ENCODE data around the gene PIGK.

The PIGK gene

DNA sequence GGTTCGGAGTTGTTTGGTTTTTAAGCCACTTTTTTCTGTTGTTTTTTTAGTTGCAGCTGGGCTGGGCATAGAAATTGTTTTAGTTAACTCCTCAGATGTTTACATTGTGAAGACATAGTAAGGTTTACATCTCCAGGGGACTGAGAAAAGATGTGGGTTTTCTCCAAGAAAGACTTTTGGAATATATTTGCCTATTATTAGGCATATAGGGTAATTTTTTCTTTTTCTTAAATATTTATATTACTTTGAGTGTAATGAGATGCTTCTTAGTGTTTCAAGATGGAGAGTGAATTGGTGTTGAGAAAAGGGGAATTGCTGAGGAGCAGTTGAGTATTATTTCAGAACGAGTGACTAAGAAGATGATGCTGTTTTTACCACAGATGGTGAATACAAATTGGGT is 26.6 kb upstream of the PIGK start:
- in situ Hi-C loops (cut with MboI; ENCODE audit: low pct_unique_long_range_greater_than_20kb, low sequenced_read_pairs, unreplicated experiment): no loop called here
- DNase-seq (ENCODE audit: low spot score): no peak
- TF ChIP-seq, protein P1, sequence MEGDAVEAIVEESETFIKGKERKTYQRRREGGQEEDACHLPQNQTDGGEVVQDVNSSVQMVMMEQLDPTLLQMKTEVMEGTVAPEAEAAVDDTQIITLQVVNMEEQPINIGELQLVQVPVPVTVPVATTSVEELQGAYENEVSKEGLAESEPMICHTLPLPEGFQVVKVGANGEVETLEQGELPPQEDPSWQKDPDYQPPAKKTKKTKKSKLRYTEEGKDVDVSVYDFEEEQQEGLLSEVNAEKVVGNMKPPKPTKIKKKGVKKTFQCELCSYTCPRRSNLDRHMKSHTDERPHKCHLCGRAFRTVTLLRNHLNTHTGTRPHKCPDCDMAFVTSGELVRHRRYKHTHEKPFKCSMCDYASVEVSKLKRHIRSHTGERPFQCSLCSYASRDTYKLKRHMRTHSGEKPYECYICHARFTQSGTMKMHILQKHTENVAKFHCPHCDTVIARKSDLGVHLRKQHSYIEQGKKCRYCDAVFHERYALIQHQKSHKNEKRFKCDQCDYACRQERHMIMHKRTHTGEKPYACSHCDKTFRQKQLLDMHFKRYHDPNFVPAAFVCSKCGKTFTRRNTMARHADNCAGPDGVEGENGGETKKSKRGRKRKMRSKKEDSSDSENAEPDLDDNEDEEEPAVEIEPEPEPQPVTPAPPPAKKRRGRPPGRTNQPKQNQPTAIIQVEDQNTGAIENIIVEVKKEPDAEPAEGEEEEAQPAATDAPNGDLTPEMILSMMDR (IDR thresholded peaks at IDR 0.05; ENCODE audit: extremely low read depth, insufficient read depth, missing control alignments): no peak

DNA sequence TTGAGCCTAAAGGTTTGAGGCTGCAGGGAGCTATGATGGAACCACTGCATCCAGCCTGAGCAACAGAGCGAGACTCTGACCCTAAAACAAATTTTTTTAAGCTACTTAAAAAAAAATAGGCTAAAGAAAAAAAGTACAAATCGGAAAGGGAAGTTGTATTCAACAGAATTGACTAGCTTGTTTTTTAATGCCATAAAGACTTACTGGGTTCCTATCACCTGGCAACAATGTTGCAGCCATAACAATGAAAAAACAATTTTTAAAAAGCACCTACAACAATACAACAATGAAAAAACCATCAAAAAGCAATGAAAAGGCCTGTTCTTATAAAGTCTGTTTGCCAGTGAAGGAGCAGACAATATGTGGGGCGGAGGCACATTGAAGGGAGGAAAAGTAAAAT is 20.1 kb upstream of the PIGK start:
- in situ Hi-C loops (cut with MboI; ENCODE audit: low pct_unique_long_range_greater_than_20kb, low sequenced_read_pairs, unreplicated experiment): no loop called here
- no peak for DNase-seq (ENCODE audit: low spot score)
- TF ChIP-seq, protein P1 (IDR thresholded peaks at IDR 0.05; ENCODE audit: extremely low read depth, insufficient read depth, missing control alignments): no peak

DNA sequence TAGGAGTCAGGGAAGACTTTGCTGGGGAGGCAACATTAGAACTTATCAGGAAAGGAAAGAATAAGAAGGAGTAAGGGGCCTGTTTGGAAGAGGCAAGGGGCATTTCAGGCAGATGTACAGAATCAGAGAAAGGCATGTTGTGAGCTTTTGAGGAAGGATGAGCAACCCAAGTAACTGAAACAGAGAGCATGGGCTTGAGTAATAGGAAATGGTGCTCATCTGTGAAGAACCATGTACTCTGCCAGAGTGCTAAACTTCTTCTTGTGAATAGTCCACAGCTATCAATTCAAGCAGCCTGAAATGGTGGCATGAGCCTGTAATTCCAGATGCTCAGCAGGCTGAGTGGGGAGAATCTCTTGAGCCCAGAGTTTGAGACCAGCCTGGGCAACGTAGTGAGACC is 19.2 kb upstream of the PIGK start:
- TF ChIP-seq, protein P1 (IDR thresholded peaks at IDR 0.05; ENCODE audit: extremely low read depth, insufficient read depth, missing control alignments): no peak
- DNase-seq (ENCODE audit: low spot score): no peak
- in situ Hi-C loops (cut with MboI; ENCODE audit: low pct_unique_long_range_greater_than_20kb, low sequenced_read_pairs, unreplicated experiment): no loop called here

DNA sequence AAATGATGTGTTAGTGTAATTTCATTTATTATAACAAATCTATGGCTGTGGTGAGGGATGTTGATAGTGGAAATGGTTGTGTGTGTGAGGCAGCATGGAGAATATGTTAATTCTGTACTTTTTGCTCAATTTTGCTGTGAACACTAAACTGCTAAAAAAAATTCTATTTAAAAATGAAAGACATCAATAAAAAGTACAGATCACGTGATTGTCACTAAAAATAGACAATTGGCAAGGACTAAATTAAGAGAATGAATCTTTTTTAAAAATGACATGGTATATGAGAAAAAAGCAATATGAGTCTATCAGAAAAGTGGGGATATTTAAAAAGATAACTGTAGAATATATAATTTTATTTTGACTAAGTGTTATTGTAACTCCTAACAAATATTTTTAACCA is 15.7 kb upstream of the PIGK start:
- TF ChIP-seq, protein P1 (IDR thresholded peaks at IDR 0.05; ENCODE audit: extremely low read depth, insufficient read depth, missing control alignments): no peak
- in situ Hi-C loops (cut with MboI; ENCODE audit: low pct_unique_long_range_greater_than_20kb, low sequenced_read_pairs, unreplicated experiment): no loop called here
- no peak for DNase-seq (ENCODE audit: low spot score)

DNA sequence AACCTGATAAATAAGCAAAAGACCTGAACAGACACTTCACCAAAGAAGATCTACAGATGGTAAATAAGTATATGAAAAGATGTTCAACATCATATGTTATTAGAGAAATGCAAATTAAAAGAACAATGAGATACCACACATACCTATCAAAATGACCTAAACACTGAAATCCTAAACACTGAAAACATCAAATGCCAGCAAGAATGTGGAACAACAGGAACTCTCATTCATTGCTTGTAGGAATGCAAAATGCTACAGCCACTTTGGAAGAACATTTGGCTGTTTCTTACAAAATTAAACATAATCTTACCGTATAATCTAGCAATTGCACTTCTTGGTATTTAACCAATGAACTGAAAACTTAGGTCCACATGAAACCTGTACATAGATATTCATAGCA is 14.9 kb upstream of the PIGK start:
- in situ Hi-C loops (cut with MboI; ENCODE audit: low pct_unique_long_range_greater_than_20kb, low sequenced_read_pairs, unreplicated experiment): no loop called here
- TF ChIP-seq, protein P1 (IDR thresholded peaks at IDR 0.05; ENCODE audit: extremely low read depth, insufficient read depth, missing control alignments): no peak
- no peak for DNase-seq (ENCODE audit: low spot score)

DNA sequence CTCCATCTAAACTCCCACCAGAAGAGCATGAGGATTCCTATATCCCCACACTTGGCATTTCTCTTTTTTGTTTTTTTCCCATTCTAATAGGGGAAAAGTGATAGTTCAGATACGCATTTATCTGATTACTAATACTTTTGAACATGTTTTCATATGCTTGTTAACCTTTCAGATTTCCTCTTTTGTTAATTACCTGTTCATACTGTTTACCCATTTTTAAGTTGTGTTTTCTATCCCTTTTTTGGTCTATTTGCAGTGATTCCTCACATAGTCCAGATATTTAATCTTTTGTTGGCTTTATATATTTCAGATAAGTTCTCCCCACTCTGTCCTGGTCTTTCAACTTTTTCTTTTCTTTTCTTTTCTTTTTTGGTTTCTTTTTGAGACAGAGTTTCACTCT is 13.6 kb upstream of the PIGK start:
- no peak for DNase-seq (ENCODE audit: low spot score)
- TF ChIP-seq, protein P1 (IDR thresholded peaks at IDR 0.05; ENCODE audit: extremely low read depth, insufficient read depth, missing control alignments): no peak
- in situ Hi-C loops (cut with MboI; ENCODE audit: low pct_unique_long_range_greater_than_20kb, low sequenced_read_pairs, unreplicated experiment): no loop called here

DNA sequence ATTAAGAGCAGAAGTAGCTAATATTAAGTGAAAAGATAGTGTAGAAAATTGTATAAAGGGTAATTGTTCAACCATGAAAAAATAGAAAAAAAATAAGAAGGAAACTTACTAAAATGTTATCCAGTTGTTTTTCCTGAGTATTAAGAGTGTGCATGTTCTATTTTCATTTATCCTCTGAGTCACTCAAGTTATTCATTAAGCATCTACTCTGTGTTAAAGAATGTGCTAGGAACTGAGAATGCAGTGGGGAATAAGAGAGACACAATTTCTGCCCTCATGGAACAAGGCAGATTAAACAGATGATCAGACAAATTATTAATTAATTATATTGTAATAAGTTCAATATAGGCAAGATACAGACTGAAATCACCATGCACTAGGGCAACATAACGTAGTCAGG is 10.8 kb upstream of the PIGK start:
- TF ChIP-seq, protein P1 (IDR thresholded peaks at IDR 0.05; ENCODE audit: extremely low read depth, insufficient read depth, missing control alignments): no peak
- DNase-seq (ENCODE audit: low spot score): no peak
- in situ Hi-C loops (cut with MboI; ENCODE audit: low pct_unique_long_range_greater_than_20kb, low sequenced_read_pairs, unreplicated experiment): no loop called here

Measured in GM13977 (cell line).